Renal cortex interstitium (tissue), 11 donors: Measurements from ENCODE around the gene ATRN. TPM values are rescaled to one million over a fixed set of nuclear protein-coding genes. Genes with fewer than 3 reads are reported as not detected.

Experiments
- DNase-seq, 11 donors: peaks; one replicate each; pipeline ENCODE4 v3.0.0-alpha.2; 2013; ENCODE audit warnings: low read depth in 9 of 11, low spot score in 4 of 11; ENCODE audit errors: extremely low read depth in 1 of 11
- polyA plus RNA-seq, 3 donors: library from polyadenylated mRNA; unstranded; fragments of 120-200 nt; gene quantifications; one replicate each; pipeline ENCODE4 v1.2.1, GENCODE V29; 2013; ENCODE audit not compliant: insufficient read length in 3 of 3

Gene ATRN
- polyA plus RNA-seq, 3 donors, result 49.6 to 53.7 (median 51.5) TPM

GRCh38 chr20:3640259-3640658 is 169.4 kb downstream of the ATRN start:
- DNase-seq, result no peak

GRCh38 chr20:3645309-3646066 is 174.7 kb downstream of the ATRN start:
- DNase-seq, result no peak

- no peak for DNase-seq
These were observed 175.2 kb downstream of the ATRN start for GRCh38 chr20:3646067-3646440.

GRCh38 chr20:3646651-3647050 is 175.8 kb downstream of the ATRN start:
- no peak for DNase-seq

- DNase-seq, result no peak
These were observed 176.7 kb downstream of the ATRN start for GRCh38 chr20:3647473-3647872.

GRCh38 chr20:3648951-3649350 is 178.1 kb downstream of the ATRN start:
- no peak for DNase-seq

GRCh38 chr20:3651204-3651962 is 180.6 kb downstream of the ATRN start:
- DNase-seq, result no peak

GRCh38 chr20:3652221-3652620 is 181.4 kb downstream of the ATRN start:
- no peak for DNase-seq

GRCh38 chr20:3652676-3653596 is 182.1 kb downstream of the ATRN start:
- DNase-seq, result no peak

- DNase-seq, result no peak
These were observed 183.1 kb downstream of the ATRN start for GRCh38 chr20:3653921-3654320.

GRCh38 chr20:3654326-3655130 is 183.7 kb downstream of the ATRN start:
- peak in 2 of 11 donors; percentile 46 to 48 for DNase-seq

GRCh38 chr20:3655131-3655405 is 184.2 kb downstream of the ATRN start:
- DNase-seq, result no peak

GRCh38 chr20:3658019-3658715 is 187.3 kb downstream of the ATRN start:
- DNase-seq, result no peak

- no peak for DNase-seq
These were observed 188.1 kb downstream of the ATRN start for GRCh38 chr20:3658716-3659491.

GRCh38 chr20:3659492-3660261 is 188.9 kb downstream of the ATRN start:
- DNase-seq, result no peak

- no peak for DNase-seq
These were observed 189.6 kb downstream of the ATRN start for GRCh38 chr20:3660262-3661059.
